Peyer's patch (tissue), 4 donors: ENCODE results near the gene SLC25A26. TPM values are rescaled to one million over a fixed set of nuclear protein-coding genes. Genes with fewer than 3 reads are reported as not detected.
"Not testable (repeated sequence)": the region's sequence is repeated elsewhere in the genome, so short reads cannot be mapped to it uniquely, and the experiment has no call there.

Source experiments
- DNase-seq, 3 donors: peaks; one replicate each; pipeline ENCODE4 v3.0.0-alpha.2; 2017 to 2019
- H3K27ac ChIP-seq, 4 donors: fragments of 200-600 bp; sonication (generic); one replicate each; pipeline ENCODE4 v1.5.1; 2016 to 2019
- H3K27me3 ChIP-seq, 2 donors: fragments of 200-600 bp; sonication (generic); one replicate each; pipeline ENCODE4 v1.5.1; 2019
- H3K36me3 ChIP-seq, 3 donors: fragments of 200-600 bp; sonication (generic); one replicate each; pipeline ENCODE4 v1.5.1; 2016 to 2019
- H3K4me1 ChIP-seq, 4 donors: fragments of 200-600 bp; sonication (generic); one replicate each; pipeline ENCODE4 v1.5.1; 2016 to 2019
- H3K4me3 ChIP-seq, 4 donors: fragments of 200-600 bp; sonication (generic); 1 replicate in 3 of 4; 2 replicates in 1 of 4; pipeline ENCODE4 v1.5.1; 2016 to 2019; ENCODE audit warnings: mild to moderate bottlenecking in 1 of 4
- H3K9me3 ChIP-seq, 4 donors: fragments of 200-600 bp; sonication (generic); one replicate each; pipeline ENCODE4 v1.5.1; 2016 to 2019; ENCODE audit warnings: mild to moderate bottlenecking in 1 of 4
- POLR2A ChIP-seq, 2 donors: fragments of 450-650 bp; IDR thresholded peaks; one replicate each; pipeline ENCODE4 v1.5.1; 2017; ENCODE audit warnings: antibody characterized with exemption in 2 of 2, mild to moderate bottlenecking in 2 of 2, moderate library complexity in 2 of 2
- total RNA-seq, 4 donors: library from RNA; depleted of rRNA; stranded (reverse); fragments of >200 nt; gene quantifications; one replicate each; pipeline ENCODE4 v1.1.0, GENCODE V29; 2016
- TF ChIP-seq, protein P1 (sequence below), 6 experiments: fragments of 450-650 bp in 4 of 6; fragments of 200-600 bp in 2 of 6; sonication (generic) in 1 of 6; IDR thresholded peaks; one replicate each; pipeline ENCODE4 v1.5.1; 2017 to 2019; ENCODE audit warnings: antibody characterized with exemption in 6 of 6, mild to moderate bottlenecking in 3 of 6, moderate library complexity in 1 of 6

Gene SLC25A26
- total RNA-seq, 4 donors from 2014 or later, result 11.9 to 28.9 (median 17.7) TPM

DNA sequence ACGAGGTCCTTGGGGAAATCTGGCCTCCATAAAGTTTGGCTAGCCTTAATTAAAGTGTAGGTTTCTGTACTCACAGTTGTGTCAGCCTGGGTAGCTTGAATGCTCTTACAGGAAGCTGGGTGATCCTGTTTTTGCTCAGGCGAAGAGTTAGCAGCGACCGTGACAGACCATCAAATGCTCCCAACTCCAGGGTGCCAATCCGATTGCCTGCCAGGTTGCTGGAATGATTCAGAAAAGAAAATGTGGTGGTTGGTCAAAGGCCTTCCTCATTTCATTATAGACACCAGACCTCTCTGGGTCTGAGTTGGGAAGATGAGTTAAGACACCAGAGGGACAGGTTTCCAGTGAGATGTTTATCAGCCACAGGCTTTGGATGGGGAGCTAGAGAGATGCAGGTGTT lies 194.0 kb downstream of the SLC25A26 start:
- no peak overlapping the region for H3K4me3 ChIP-seq
- TF ChIP-seq, protein P1, sequence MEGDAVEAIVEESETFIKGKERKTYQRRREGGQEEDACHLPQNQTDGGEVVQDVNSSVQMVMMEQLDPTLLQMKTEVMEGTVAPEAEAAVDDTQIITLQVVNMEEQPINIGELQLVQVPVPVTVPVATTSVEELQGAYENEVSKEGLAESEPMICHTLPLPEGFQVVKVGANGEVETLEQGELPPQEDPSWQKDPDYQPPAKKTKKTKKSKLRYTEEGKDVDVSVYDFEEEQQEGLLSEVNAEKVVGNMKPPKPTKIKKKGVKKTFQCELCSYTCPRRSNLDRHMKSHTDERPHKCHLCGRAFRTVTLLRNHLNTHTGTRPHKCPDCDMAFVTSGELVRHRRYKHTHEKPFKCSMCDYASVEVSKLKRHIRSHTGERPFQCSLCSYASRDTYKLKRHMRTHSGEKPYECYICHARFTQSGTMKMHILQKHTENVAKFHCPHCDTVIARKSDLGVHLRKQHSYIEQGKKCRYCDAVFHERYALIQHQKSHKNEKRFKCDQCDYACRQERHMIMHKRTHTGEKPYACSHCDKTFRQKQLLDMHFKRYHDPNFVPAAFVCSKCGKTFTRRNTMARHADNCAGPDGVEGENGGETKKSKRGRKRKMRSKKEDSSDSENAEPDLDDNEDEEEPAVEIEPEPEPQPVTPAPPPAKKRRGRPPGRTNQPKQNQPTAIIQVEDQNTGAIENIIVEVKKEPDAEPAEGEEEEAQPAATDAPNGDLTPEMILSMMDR (IDR thresholded peaks at IDR 0.05), result no peak
- H3K27ac ChIP-seq, result peak overlapping the region in 1 of 4 donors; percentile 40
- no peaks in the 10 kb centered on the region for H3K9me3 ChIP-seq
- peaks cover 0 to 45% (median 2%) of the 10 kb centered on the region in 3 donors for H3K36me3 ChIP-seq
- peak in 2 of 3 donors; percentile 5 to 9 for DNase-seq
- H3K4me1 ChIP-seq, result peaks cover 0 to 18% (median 0%) of the 10 kb centered on the region in 4 donors
- H3K27me3 ChIP-seq, result no peaks in the 10 kb centered on the region

DNA sequence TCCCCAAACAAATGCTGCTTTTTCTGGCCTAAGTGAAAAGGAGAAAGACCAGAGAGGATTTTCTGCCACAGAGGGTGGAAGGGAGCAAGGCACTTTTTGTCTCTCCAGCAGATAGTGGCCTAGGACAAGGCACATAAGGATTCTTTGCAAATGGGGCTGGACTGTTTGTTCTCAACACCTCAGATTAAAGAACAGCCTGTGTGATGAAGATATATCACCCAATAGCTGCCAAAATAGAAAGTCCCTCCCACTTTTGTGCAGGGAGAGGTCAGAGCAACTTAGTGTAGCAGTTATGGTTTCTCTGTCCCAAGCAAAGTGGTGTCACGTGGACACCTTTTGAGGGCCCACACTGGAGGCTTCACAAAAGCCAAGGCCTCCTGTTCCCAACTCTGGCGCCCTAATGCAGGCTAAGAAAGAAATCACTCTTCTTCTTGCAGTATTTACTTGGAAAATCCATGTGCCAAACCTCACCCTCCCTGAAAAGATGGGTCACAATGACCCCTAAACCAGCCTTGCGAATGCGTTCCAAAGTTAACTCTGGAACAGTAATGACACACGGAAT lies 195.1 kb downstream of the SLC25A26 start:
- peak in 1 of 3 donors; percentile 1 for DNase-seq
- TF ChIP-seq, protein P1 (IDR thresholded peaks at IDR 0.05), result no peak
- no peak for TF ChIP-seq POLR2A (IDR thresholded peaks at IDR 0.05)
- Histone ChIP-seq H3K4me1 (peaks cover 0 to 18% (median 0%) of the 10 kb centered on the region in 4 donors), H3K4me3 (no peak overlapping the region), H3K27ac (peak overlapping the region in 1 of 4 donors; percentile 28), H3K9me3 (no peaks in the 10 kb centered on the region), H3K36me3 (peaks cover 0 to 36% (median 2%) of the 10 kb centered on the region in 3 donors), H3K27me3 (no peaks in the 10 kb centered on the region)

DNA sequence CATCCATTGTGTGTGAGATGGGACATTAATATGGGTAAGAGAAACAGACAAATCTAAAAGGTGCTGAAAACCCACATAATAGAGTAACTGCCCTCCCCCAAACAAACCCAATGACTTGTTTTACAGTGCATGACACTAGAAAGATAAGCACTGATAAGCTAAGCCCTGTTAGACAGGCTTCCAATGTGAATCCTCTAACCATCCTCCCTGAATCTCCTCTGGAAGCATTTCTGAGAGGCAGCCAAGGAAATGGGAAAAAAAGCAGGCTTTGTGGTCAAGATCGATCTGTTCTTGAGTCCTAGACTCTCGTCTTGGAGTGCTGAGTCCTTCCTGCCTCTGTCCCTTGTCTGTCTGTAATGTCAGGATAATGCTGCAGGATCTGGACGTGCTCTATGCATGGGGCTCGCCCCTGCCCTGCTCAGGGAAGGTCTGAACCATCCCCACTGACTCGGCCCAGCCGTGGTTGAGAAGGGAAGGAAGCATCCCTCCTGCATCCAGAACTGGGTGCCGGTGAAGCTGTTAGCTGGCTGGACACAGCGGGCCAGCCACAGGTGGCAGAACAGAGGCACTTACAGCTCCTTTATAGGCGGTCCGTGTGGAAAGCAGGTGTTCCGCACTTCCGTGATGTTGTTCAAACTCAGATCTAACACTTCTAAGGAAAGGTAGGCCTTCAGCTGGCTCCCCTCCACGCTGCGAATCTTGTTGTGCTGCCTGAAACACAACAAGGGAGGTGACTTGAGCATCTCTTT lies 195.9 kb downstream of the SLC25A26 start:
- peak in 1 of 3 donors; percentile 56 for DNase-seq

DNA sequence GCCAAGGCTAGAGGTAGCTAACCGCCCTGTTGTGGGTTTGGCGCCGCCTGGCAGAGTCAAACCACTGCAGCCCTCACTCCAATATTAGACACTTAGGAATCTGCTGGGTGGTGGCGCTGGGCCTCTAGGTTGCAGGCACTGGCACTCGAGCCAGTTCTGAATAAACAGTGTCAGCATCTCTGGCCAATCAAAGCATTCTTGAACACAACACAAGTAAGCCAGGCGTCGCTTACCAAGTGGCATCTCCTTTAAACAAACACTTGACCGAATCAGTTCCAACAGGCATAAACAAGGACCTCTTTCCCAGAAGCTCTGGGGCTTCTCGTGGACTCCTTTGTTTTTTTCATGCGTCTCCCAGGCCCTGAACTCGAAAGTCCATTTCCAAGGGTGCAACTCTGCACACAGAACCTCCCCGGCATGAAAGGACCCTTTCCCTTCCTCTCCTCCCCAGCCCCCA lies 197.7 kb downstream of the SLC25A26 start:
- H3K9me3 ChIP-seq, result peaks cover 0 to 13% (median 5%) of the 10 kb centered on the region in 4 donors
- TF ChIP-seq POLR2A (IDR thresholded peaks at IDR 0.05), result no peak
- TF ChIP-seq, protein P1 (IDR thresholded peaks at IDR 0.05), result no peak
- H3K27ac ChIP-seq, result peak overlapping the region in 2 of 4 donors; percentile 5 to 27
- DNase-seq, result peak in 1 of 3 donors; percentile 35
- no peak overlapping the region for H3K4me3 ChIP-seq
- H3K36me3 ChIP-seq, result peaks cover 0 to 20% (median 2%) of the 10 kb centered on the region in 3 donors
- H3K4me1 ChIP-seq, result peaks cover 0 to 18% (median 0%) of the 10 kb centered on the region in 4 donors
- no peaks in the 10 kb centered on the region for H3K27me3 ChIP-seq

More for the DNA sequence above, 195.9 kb downstream of the SLC25A26 start:
- TF ChIP-seq POLR2A (IDR thresholded peaks at IDR 0.05), result no peak
- TF ChIP-seq, protein P1 (IDR thresholded peaks at IDR 0.05), result peak in 2 of 6 experiments; percentile 7 to 15
- Histone ChIP-seq H3K4me1 (peaks cover 0 to 18% (median 0%) of the 10 kb centered on the region in 4 donors), H3K9me3 (peaks cover 0 to 5% (median 1%) of the 10 kb centered on the region in 4 donors), H3K27me3 (no peaks in the 10 kb centered on the region), H3K36me3 (peaks cover 0 to 36% (median 2%) of the 10 kb centered on the region in 3 donors), H3K4me3 (no peak overlapping the region), H3K27ac (peak overlapping the region in 1 of 4 donors; percentile 28)

DNA sequence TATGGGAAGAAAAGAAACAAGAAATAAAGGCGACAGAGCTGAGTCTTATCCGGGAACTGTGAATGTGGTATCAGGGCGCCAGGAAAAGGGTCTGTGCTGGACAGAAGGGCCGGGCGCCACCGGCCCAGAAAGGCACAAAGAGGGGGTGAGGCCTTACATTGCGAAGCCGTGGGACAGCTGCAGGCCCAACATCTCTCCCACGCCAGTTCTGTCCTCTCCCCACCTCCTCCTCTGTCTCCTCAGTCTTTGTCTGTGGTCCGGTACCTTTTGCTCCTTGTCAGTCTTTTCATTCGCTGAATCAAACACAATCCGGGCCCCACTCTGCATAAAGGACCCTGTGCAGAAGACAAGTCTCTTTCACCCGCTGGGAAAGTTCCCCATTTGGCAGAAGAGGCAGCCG lies 198.2 kb downstream of the SLC25A26 start:
- peak overlapping the region in 3 of 4 donors; percentile 5 to 27 (median 6) for H3K27ac ChIP-seq
- no peak overlapping the region for H3K4me3 ChIP-seq
- H3K4me1 ChIP-seq, result peaks cover 0 to 18% (median 0%) of the 10 kb centered on the region in 4 donors
- H3K27me3 ChIP-seq, result no peaks in the 10 kb centered on the region
- H3K36me3 ChIP-seq, result peaks cover 0 to 19% (median 0%) of the 10 kb centered on the region in 3 donors
- H3K9me3 ChIP-seq, result peaks cover 0 to 13% (median 5%) of the 10 kb centered on the region in 4 donors
- TF ChIP-seq, protein P1 (IDR thresholded peaks at IDR 0.05), result no peak
- TF ChIP-seq POLR2A (IDR thresholded peaks at IDR 0.05), result no peak
- DNase-seq, result peak in 1 of 3 donors; percentile 11

DNA sequence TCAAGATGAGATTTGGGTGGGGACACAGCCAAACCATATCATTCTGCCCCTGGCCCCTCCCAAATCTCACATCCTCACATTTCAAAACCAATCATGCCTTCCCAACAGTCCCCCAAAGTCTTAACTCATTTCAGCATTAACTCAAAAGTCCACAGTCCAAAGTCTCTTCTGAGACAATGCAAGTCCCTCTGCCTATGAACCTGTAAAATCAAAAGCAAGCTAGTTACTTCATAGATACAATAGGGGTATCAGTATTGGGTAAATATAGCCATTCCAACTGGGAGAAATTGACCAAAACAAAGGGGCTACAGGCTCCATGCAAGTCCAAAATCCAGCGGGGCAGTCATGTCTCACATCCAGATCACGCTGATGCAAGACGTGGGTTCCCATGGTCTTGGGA lies 200.3 kb downstream of the SLC25A26 start:
- peaks cover 0 to 13% (median 5%) of the 10 kb centered on the region in 4 donors for H3K9me3 ChIP-seq
- H3K4me3 ChIP-seq, H3K36me3 ChIP-seq, H3K27me3 ChIP-seq, H3K27ac ChIP-seq, DNase-seq: not testable (repeated sequence)
- peaks cover 0 to 33% (median 0%) of the 10 kb centered on the region in 4 donors for H3K4me1 ChIP-seq

DNA sequence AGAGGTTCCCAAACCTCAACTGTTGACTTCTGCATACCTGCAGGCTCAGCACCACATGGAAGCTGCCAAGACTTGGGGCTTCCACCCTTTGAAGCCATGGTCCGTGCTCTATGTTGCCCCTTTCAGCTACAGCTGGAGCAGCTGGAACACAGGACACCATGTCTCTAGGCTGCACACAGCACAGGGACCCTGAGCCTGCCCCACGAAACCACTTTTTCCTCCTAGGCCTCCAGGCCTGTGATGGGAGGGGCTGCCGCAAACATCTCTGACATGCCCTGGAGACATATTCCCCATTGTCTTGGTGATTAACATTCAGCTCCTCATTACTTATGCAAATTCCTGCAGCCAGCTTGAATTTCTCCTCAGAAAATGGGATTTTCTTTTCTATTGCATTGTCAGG lies 201.1 kb downstream of the SLC25A26 start:
- H3K9me3 ChIP-seq, result peaks cover 0 to 13% (median 5%) of the 10 kb centered on the region in 4 donors
- not testable (repeated sequence) for H3K27me3 ChIP-seq, H3K4me3 ChIP-seq, H3K27ac ChIP-seq, H3K36me3 ChIP-seq
- peak in 1 of 3 donors; percentile 12 for DNase-seq
- H3K4me1 ChIP-seq, result peaks cover 0 to 27% (median 0%) of the 10 kb centered on the region in 4 donors
